HEK293 (cell line): Measurements from ENCODE around the gene LUC7L.
"Not testable (repeated sequence)": the region's sequence is repeated elsewhere in the genome, so short reads cannot be mapped to it uniquely, and the experiment has no call there.

Source experiments
- KLF1 ChIP-seq: fragments of 450-650 bp; formaldehyde crosslinking; IDR thresholded peaks from 2 replicates; pipeline ENCODE4 v1.5.1; 2016; ENCODE audit warnings: missing biosample characterization, missing genetic modification characterization
- MYNN ChIP-seq: fragments of 450-650 bp; formaldehyde crosslinking; IDR thresholded peaks from 2 replicates; pipeline ENCODE4 v1.5.1; 2016; ENCODE audit warnings: missing biosample characterization, missing genetic modification characterization, borderline replicate concordance
- YY1 ChIP-seq: fragments of 450-650 bp; formaldehyde crosslinking; IDR thresholded peaks from 2 replicates; pipeline ENCODE4 v1.5.1; 2018; ENCODE audit warnings: missing biosample characterization, missing genetic modification characterization
- ZBTB17 ChIP-seq: fragments of 450-650 bp; formaldehyde crosslinking; IDR thresholded peaks from 2 replicates; pipeline ENCODE4 v1.5.1; 2016; ENCODE audit warnings: missing biosample characterization, missing genetic modification characterization
- ZBTB7A ChIP-seq: fragments of 450-650 bp; formaldehyde crosslinking; IDR thresholded peaks from 2 replicates; pipeline ENCODE4 v1.5.1; 2016; ENCODE audit warnings: low read depth, missing biosample characterization, missing genetic modification characterization
- ZNF140 ChIP-seq: fragments of 450-650 bp; formaldehyde crosslinking; IDR thresholded peaks from 2 replicates; pipeline ENCODE4 v1.5.1; 2016; ENCODE audit warnings: missing biosample characterization, missing genetic modification characterization
- ZNF202 ChIP-seq: fragments of 450-650 bp; formaldehyde crosslinking; IDR thresholded peaks from 2 replicates; pipeline ENCODE4 v1.5.1; 2016; ENCODE audit warnings: missing biosample characterization, missing genetic modification characterization, borderline replicate concordance
- ZNF660 ChIP-seq: fragments of 450-650 bp; IDR thresholded peaks from 2 replicates; pipeline ENCODE4 v1.5.1; 2018; ENCODE audit warnings: missing biosample characterization, mild to moderate bottlenecking, missing genetic modification characterization
- TF ChIP-seq, protein P1 (sequence below): fragments of 450-650 bp; formaldehyde crosslinking; optimal IDR thresholded peaks from 2 replicates; pipeline ENCODE3; 2016; ENCODE audit warnings: missing biosample characterization, mild to moderate bottlenecking, missing genetic modification characterization

DNA sequence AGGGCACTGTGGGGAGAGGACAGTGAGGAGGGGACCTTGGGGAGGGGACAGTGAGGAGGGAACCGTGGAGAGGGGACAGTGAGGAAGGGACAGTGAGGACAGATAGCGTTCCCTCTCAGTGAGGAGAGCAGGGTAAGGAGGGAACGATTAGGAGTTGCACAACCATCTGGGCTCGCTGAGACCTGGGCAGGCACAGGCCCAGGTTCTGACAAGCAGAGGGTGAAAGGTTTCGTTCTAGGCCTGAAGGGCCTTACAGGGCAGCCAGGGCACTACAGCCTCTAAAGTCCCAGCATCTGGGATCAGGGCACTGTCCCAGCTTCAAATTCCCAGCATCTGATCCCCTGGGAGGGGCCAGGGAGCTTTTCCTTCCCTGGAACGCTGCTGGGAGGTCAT lies 76.1 kb downstream of the LUC7L start:
- not testable (repeated sequence) for TF ChIP-seq KLF1 (tag by site-specific recombination); ZNF660 (tag by site-specific recombination); YY1 (tag by site-specific recombination); ZNF140 (tag by site-specific recombination); ZBTB7A; MYNN; ZBTB17 (tag by site-specific recombination); ZNF202
- TF ChIP-seq, protein P1, sequence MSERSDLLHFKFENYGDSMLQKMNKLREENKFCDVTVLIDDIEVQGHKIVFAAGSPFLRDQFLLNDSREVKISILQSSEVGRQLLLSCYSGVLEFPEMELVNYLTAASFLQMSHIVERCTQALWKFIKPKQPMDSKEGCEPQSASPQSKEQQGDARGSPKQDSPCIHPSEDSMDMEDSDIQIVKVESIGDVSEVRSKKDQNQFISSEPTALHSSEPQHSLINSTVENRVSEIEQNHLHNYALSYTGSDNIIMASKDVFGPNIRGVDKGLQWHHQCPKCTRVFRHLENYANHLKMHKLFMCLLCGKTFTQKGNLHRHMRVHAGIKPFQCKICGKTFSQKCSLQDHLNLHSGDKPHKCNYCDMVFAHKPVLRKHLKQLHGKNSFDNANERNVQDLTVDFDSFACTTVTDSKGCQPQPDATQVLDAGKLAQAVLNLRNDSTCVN (tag by site-specific recombination): not testable (repeated sequence)
